Right lobe of liver (tissue), 6 donors: ENCODE data around the gene CENPV. TPM values are rescaled to one million over a fixed set of nuclear protein-coding genes. Genes with fewer than 3 reads are reported as not detected.
A peak's percentile ranks its signal among the peaks of the same experiment; 100 is the strongest.

Experiments used
- ATAC-seq, 4 donors: fragments of 200-7000 bp; cut with Tn5 transposase; one replicate each; pipeline ENCODE4 v1.9.1; 2020; ENCODE audit warnings: mild to moderate bottlenecking in 4 of 4, moderate library complexity in 4 of 4
- DNase-seq, 3 donors: peaks; one replicate each; pipeline ENCODE4 v3.0.0-alpha.2; 2020
- H3K27ac ChIP-seq, 3 donors: fragments of 200-600 bp; one replicate each; pipeline ENCODE4 v1.8.0; 2022
- H3K27me3 ChIP-seq, 2 donors: fragments of 200-600 bp; one replicate each; pipeline ENCODE4 v1.8.0; 2022
- H3K36me3 ChIP-seq, 4 donors: fragments of 200-600 bp; sonication (generic) in 1 of 4; one replicate each; pipeline versions ENCODE4 v1.5.1 to v1.8.0; 2017 to 2022; ENCODE audit warnings: control low read depth in 1 of 4
- H3K4me1 ChIP-seq, 4 donors: fragments of 200-600 bp; sonication (generic) in 1 of 4; one replicate each; pipeline versions ENCODE4 v1.5.1 to v1.8.0; 2017 to 2022; ENCODE audit warnings: control low read depth in 1 of 4
- H3K4me3 ChIP-seq, 3 donors: fragments of 200-600 bp; one replicate each; pipeline ENCODE4 v1.8.0; 2022
- H3K9me3 ChIP-seq, 4 donors: fragments of 200-600 bp; sonication (generic) in 1 of 4; one replicate each; pipeline versions ENCODE4 v1.5.1 to v1.8.0; 2017 to 2022; ENCODE audit warnings: control low read depth in 1 of 4
- POLR2A ChIP-seq: fragments of 450-650 bp; IDR thresholded peaks from one replicate; pipeline ENCODE4 v1.6.1; 2017; ENCODE audit warnings: antibody characterized with exemption, mild to moderate bottlenecking
- WGBS: methylation state at CpG from one replicate; pipeline ENCODE4 v1.1.6; 2018; ENCODE audit warnings: low coverage, low lambda C conversion rate; ENCODE audit not compliant: insufficient coverage; ENCODE audit errors: missing lambda C conversion rate; 5-methylcytosine and 5-hydroxymethylcytosine counted together
- intact Hi-C, 2 donors: fragments of 100-400 bp; cut with DNase I; formaldehyde crosslinking; loops; one replicate each; pipeline versions ENCODE4 v1.11.2 to v1.14.1; 2022
- total RNA-seq, 6 experiments: library from RNA; depleted of rRNA in 2 of 6; stranded (reverse); fragments of >200 nt in 2 of 6; fragmentation: NEBNext Ultra II Directional in 3 of 6; extraction: Animal tissue kit (Norgen Biotek cat#: 25700) in 3 of 6; gene quantifications; one replicate each; pipeline versions ENCODE4 v1.1.0 to v1.2.4, GENCODE V29; 2016 to 2023
- TF ChIP-seq, protein P1 (sequence below), 4 donors: fragments of 200-600 bp in 3 of 4; fragments of 450-650 bp in 1 of 4; IDR thresholded peaks; one replicate each; pipeline versions ENCODE4 v1.5.1 to v1.8.0; 2016 to 2022; ENCODE audit warnings: antibody characterized with exemption in 4 of 4, mild to moderate bottlenecking in 2 of 4
- donor health status: DM: no; HTN: yes; CAD: no.
- donor health status: DM: no; HTN: no; CAD: no.
- donor health status: DM: no; HTN: no; CAD: no.
- donor health status: DM: no; HTN: yes; CAD: no.
- donor health status: DM: no; HTN: yes; CAD: no.

Gene CENPV
- total RNA-seq, 6 experiments from 2014 or later: 19.8 to 34.5 (median 24.8) TPM

DNA sequence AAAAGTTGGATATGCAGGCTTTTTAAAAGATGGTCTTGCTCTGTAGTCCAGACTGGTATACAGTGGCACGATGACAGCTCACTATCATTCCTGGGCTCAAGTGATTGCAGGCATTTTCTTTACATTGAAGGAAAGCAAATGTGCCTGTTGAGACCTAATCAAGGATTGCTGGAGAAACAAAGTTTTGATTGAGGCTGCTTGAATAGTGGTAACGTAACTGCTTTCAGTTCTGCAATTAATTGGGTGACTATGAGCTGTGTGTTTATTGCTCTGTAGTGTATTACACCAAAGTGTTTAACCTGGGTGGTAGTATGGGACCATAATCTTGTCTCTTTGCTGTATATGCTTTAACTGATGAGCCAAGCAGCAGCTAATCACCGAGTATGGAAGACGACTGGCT lies 29.9 kb upstream of the CENPV start:
- no peaks in the 10 kb centered on the region for H3K27me3 ChIP-seq
- 48% methylated on average over 4 of the region's 4 CpGs for WGBS
- peaks cover 0 to 33% (median 0%) of the 10 kb centered on the region in 4 donors for H3K4me1 ChIP-seq
- ATAC-seq: no peak
- TF ChIP-seq, protein P1, sequence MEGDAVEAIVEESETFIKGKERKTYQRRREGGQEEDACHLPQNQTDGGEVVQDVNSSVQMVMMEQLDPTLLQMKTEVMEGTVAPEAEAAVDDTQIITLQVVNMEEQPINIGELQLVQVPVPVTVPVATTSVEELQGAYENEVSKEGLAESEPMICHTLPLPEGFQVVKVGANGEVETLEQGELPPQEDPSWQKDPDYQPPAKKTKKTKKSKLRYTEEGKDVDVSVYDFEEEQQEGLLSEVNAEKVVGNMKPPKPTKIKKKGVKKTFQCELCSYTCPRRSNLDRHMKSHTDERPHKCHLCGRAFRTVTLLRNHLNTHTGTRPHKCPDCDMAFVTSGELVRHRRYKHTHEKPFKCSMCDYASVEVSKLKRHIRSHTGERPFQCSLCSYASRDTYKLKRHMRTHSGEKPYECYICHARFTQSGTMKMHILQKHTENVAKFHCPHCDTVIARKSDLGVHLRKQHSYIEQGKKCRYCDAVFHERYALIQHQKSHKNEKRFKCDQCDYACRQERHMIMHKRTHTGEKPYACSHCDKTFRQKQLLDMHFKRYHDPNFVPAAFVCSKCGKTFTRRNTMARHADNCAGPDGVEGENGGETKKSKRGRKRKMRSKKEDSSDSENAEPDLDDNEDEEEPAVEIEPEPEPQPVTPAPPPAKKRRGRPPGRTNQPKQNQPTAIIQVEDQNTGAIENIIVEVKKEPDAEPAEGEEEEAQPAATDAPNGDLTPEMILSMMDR (IDR thresholded peaks at IDR 0.05): no peak
- TF ChIP-seq POLR2A: no peak
- peak overlapping the region in 2 of 3 donors; percentile 96 to 100 for H3K27ac ChIP-seq
- DNase-seq: no peak
- no peaks in the 10 kb centered on the region for H3K9me3 ChIP-seq
- H3K36me3 ChIP-seq: peaks cover 4 to 18% (median 12%) of the 10 kb centered on the region in 4 donors
- intact Hi-C loops: no loop called here
- H3K4me3 ChIP-seq: peak overlapping the region; percentile 1 to 74 (median 71)

GRCh38 chr17:16381496-16381820 lies 28.2 kb upstream of the CENPV start:
- Histone ChIP-seq H3K9me3 (no peaks in the 10 kb centered on the region), H3K27ac (peak overlapping the region; percentile 96 to 100 (median 97)), H3K36me3 (peaks cover 4 to 18% (median 12%) of the 10 kb centered on the region in 4 donors), H3K4me3 (peak overlapping the region; percentile 50 to 74 (median 71)), H3K27me3 (no peaks in the 10 kb centered on the region), H3K4me1 (peaks cover 0 to 24% (median 0%) of the 10 kb centered on the region in 4 donors)
- peak in 1 of 4 donors; percentile 0 for ATAC-seq
- DNase-seq: no peak
- intact Hi-C loops: no loop called here
- WGBS: under 1% methylated on average over 14 of the region's 14 CpGs
- TF ChIP-seq POLR2A: no peak
- TF ChIP-seq, protein P1 (IDR thresholded peaks at IDR 0.05): no peak

GRCh38 chr17:16380640-16381495 lies 27.6 kb upstream of the CENPV start, which contains the start of gene UBB:
Gene UBB (plus strand): TSS chr17:16381091. CDS start chr17:16381908, 817 bp downstream.
- peak within 1 kb of the TSS; percentile 50 to 74 (median 71) for H3K4me3 ChIP-seq
- H3K36me3 ChIP-seq: peaks cover 4 to 18% (median 12%) of the 10 kb centered on the region in 4 donors
- H3K27ac ChIP-seq: peak within 1 kb of the TSS; percentile 96 to 100 (median 97)
- H3K9me3 ChIP-seq: no peaks in the 10 kb centered on the region
- intact Hi-C loops: no loop called here
- TF ChIP-seq POLR2A: peak; percentile 97
- TF ChIP-seq, protein P1 (IDR thresholded peaks at IDR 0.05): no peak
- peaks cover 0 to 24% (median 0%) of the 10 kb centered on the region in 4 donors for H3K4me1 ChIP-seq
- H3K27me3 ChIP-seq: no peaks in the 10 kb centered on the region
- 1% methylated on average over 33 of the region's 67 CpGs for WGBS
- DNase-seq (peak; percentile 97 to 99 (median 98)), ATAC-seq (peak; percentile 85 to 96 (median 90))

DNA sequence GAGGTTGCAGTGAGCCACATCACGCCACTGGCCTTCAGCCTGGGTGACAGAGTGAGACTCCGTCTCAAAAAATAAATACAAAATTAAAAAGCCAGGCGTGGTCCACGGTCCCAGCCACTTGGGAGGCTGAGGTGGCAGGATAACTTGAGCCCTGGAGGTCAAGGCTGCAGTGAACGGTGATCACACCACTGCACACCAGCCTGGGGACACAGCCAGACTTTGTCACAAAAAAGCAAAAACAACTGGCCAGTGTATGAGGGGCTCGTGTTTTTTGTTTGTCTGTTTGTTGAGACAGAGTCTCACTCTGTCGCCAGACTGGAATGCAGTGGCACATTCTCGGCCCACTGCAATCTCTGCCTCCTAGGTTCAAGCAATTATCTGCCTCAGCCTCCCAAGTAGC lies 26.4 kb upstream of the CENPV start:
- intact Hi-C loops: no loop called here
- Histone ChIP-seq H3K36me3 (peaks cover 4 to 18% (median 12%) of the 10 kb centered on the region in 4 donors), H3K4me1 (peaks cover 0 to 24% (median 0%) of the 10 kb centered on the region in 4 donors), H3K4me3 (no peak overlapping the region), H3K9me3 (no peaks in the 10 kb centered on the region), H3K27ac (peak overlapping the region in 2 of 3 donors; percentile 96 to 100), H3K27me3 (no peaks in the 10 kb centered on the region)
- 53% methylated on average over 4 of the region's 8 CpGs for WGBS
- DNase-seq (no peak), ATAC-seq (no peak)
- no peak for TF ChIP-seq POLR2A
- TF ChIP-seq, protein P1 (IDR thresholded peaks at IDR 0.05): no peak
